Psoas muscle (tissue), 8 donors: ENCODE results near the gene ADCY2. TPM values are rescaled to one million over a fixed set of nuclear protein-coding genes. Genes with fewer than 3 reads are reported as not detected.

Experiments
- ATAC-seq, 4 donors: fragments of 200-7000 bp; cut with Tn5 transposase; one replicate each; pipeline ENCODE4 v1.9.1; 2020; ENCODE audit warnings: moderate library complexity in 3 of 4, mild to moderate bottlenecking in 2 of 4
- DNase-seq, 2 donors: peaks; one replicate each; pipeline ENCODE4 v3.0.0-alpha.2; 2020
- H3K27ac ChIP-seq: fragments of 200-600 bp; one replicate; pipeline ENCODE4 v1.8.0; 2022
- H3K27me3 ChIP-seq, 3 donors: fragments of 200-600 bp in 1 of 3; one replicate each; pipeline versions ENCODE4 v1.6.1 to v1.8.0; 2013 to 2022; ENCODE audit warnings: low read length in 2 of 3, mild to moderate bottlenecking in 2 of 3, moderate library complexity in 1 of 3; ENCODE audit not compliant: insufficient read depth in 3 of 3
- H3K36me3 ChIP-seq, 2 donors: fragments of 200-600 bp in 1 of 2; one replicate each; pipeline versions ENCODE4 v1.6.1 to v1.8.0; 2013 to 2022; ENCODE audit warnings: low read depth in 1 of 2, mild to moderate bottlenecking in 1 of 2, moderate library complexity in 1 of 2; ENCODE audit not compliant: insufficient read depth in 1 of 2
- H3K4me1 ChIP-seq: fragments of 200-600 bp; one replicate; pipeline ENCODE4 v1.8.0; 2022
- H3K4me3 ChIP-seq: fragments of 200-600 bp; one replicate; pipeline ENCODE4 v1.8.0; 2022; ENCODE audit warnings: mild to moderate bottlenecking
- H3K9me3 ChIP-seq: fragments of 200-600 bp; one replicate; pipeline ENCODE4 v1.8.0; 2022
- CTCF ChIP-seq: fragments of 200-600 bp; IDR thresholded peaks from one replicate; pipeline ENCODE4 v1.8.0; 2022; ENCODE audit warnings: antibody characterized with exemption
- WGBS, 3 donors: extraction: QIAGEN DNeasy Blood & Tissue Kit; methylation state at CpG; one replicate each; pipeline versions ENCODE4 v1.1.6 to v1.1.7; 2013; 5-methylcytosine and 5-hydroxymethylcytosine counted together
- intact Hi-C, 2 donors: fragments of 100-400 bp; cut with DNase I; formaldehyde crosslinking; loops; one replicate each; pipeline versions ENCODE4 v1.11.0 to v1.14.2; 2022
- polyA plus RNA-seq, 3 donors: library from polyadenylated mRNA; stranded (reverse); fragments of 200-250 nt; gene quantifications; one replicate each; pipeline ENCODE4 v1.2.3, GENCODE V29; 2013
- total RNA-seq, 4 donors: library from RNA; stranded (reverse); fragmentation: NEBNext Ultra II Directional in 2 of 4; extraction: Animal tissue kit (Norgen Biotek cat#: 25700) in 2 of 4; gene quantifications; one replicate each; pipeline versions ENCODE4 v1.2.1 to v1.2.4, GENCODE V29; 2021 to 2023
- donor health status: healthy with polysubstance abuse.
- donor health status: DM: no; HTN: no; CAD: no; lungs with moderate emphysema.
- donor health status: Bipolar disorder and iron deficiency.
- donor health status: healthy.
- donor health status: DM: yes; HTN: yes; CAD: no.
- donor health status: DM: no; HTN: no; CAD: no.
- donor health status: DM: no; HTN: no; CAD: no.
- donor health status: DM: yes; HTN: yes; CAD: no.

ADCY2 gene
- total and polyA plus RNA-seq, 7 donors, result 24.3 to 91.4 (median 55.1) TPM

DNA sequence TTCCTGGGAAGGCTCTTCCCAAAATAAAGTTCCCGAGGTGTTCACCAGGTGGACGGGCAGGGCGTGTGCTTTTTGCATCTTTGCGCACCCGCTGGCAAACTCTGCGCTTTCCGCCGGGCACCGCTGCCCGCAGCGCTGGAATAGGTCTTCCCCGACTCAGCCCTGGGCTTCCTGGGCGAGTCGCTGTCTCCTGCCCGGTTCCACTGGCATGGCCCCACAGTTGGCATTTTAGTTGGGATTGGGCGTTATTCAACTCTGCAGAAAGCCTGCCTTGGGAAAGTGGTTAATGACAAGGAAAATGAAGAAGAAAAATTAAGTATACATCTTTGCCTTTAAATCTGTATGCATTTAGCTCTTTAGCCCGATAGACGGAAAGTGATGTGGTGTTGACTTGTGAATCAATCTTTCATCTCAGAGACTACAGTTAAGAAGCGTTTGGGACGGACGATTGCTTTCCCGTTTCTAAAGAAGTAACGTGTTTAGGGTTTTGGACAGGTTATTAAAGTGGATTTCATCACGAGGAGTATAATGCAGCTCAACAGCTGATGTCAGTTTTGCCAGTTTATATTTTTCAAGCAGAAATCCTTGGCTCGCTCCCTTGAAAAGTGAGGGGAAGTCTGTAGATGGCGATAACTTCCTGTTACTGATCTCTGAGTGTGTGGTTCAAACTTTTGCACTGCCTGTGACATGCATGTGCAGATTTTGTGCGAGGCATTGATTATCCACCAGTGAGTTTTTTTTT lies 946 bp downstream of the ADCY2 start:
- peak overlapping the region; percentile 81 for H3K4me3 ChIP-seq
- intact Hi-C loops, result loop anchor here (2.0 to 10.0 kb wide), 6 partner anchors 40 to 418 kb away; no protein-coding TSS in a partner anchor
- DNase-seq (peak in 1 of 2 donors; percentile 73), ATAC-seq (peak; percentile 49 to 73 (median 66))
- 1 to 3% (median 2%) methylated on average over 27 of the region's 27 CpGs for WGBS, 3 donors
- H3K27ac ChIP-seq, result peak overlapping the region; percentile 94
- peak; percentile 3 for TF ChIP-seq CTCF
- no peaks in the 10 kb centered on the region for H3K9me3 ChIP-seq
- no peaks in the 10 kb centered on the region for H3K27me3 ChIP-seq
- H3K4me1 ChIP-seq, result peaks cover 32% of the 10 kb centered on the region
- H3K36me3 ChIP-seq, result no peaks in the 10 kb centered on the region

DNA sequence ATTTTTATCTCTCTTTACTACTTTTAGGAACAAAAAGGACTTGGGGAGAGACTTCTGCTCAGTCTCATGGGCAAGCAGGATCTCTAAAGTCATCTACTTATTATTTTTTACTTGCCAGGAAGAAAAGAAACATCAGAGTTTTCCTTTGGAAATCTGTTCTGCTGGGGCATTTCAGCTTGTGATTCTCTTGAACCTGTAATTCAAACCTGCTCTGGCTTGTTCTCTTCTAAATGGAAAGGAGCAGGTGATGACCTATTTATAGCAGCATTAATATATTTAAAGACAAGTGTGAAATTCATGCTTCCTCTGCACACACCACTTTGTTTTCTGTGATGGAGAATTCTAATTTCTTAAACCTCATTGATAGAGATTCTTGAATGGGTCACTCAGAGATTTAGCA lies 2.0 kb downstream of the ADCY2 start:
- intact Hi-C loops, result loop anchor here (2.0 to 10.0 kb wide), 6 partner anchors 39 to 417 kb away; no protein-coding TSS in a partner anchor
- DNase-seq, result no peak
- H3K4me1 ChIP-seq, result peaks cover 40% of the 10 kb centered on the region

DNA sequence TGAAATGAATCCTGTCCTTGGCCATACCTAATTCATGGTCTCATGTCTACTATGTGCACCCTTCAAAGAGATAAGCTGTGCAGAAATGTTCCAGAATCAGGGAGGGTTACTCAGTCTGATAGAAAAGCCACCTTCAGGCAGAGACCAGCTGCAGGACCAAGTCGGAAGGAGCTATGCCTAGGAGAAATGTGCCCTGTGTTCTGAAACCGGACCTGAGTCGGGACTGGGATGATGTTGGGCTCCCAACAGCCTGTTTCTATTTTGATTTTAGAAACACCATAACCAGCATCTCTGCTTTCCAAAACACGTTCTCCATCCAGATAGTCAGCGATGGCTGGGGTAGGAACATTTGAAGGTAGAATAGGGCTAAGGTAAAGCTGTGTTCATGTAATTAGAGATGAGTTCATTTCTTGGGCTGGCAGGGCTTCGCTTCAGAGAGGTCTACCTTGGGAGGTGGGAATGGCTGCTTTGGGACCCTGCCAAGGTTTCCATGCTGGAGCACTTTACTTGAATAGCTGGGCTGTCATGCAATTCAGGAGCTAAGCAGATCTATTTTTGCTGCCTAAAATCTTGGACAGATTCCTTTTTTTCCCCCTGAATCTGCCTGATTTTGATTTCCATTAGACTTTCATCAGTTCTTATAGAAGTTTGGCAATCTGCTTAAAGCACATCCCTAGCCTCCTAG lies 2.8 kb downstream of the ADCY2 start:
- H3K27me3 ChIP-seq, result no peaks in the 10 kb centered on the region
- intact Hi-C loops, result loop anchor here (5.0 to 10.0 kb wide), 5 partner anchors 39 to 416 kb away; no protein-coding TSS in a partner anchor
- ATAC-seq (peak in 3 of 4 donors; percentile 21 to 46 (median 43)), DNase-seq (no peak)
- H3K27ac ChIP-seq, result peak overlapping the region; percentile 94
- 32 to 40% (median 35%) methylated on average over 6 of the region's 6 CpGs for WGBS, 3 donors
- peak overlapping the region; percentile 81 for H3K4me3 ChIP-seq
- peaks cover 46% of the 10 kb centered on the region for H3K4me1 ChIP-seq
- H3K36me3 ChIP-seq, result no peaks in the 10 kb centered on the region
- no peaks in the 10 kb centered on the region for H3K9me3 ChIP-seq
- peak; percentile 1 for TF ChIP-seq CTCF

More for the DNA sequence above, 2.0 kb downstream of the ADCY2 start:
- Histone ChIP-seq H3K9me3 (no peaks in the 10 kb centered on the region), H3K27me3 (no peaks in the 10 kb centered on the region), H3K4me3 (peak overlapping the region; percentile 81), H3K36me3 (no peaks in the 10 kb centered on the region), H3K27ac (peak overlapping the region; percentile 94)
- ATAC-seq, result peak; percentile 48 to 74 (median 70)
- TF ChIP-seq CTCF, result no peak

GRCh38 chr5:7405277-7405676 lies 9.3 kb downstream of the ADCY2 start:
- H3K36me3 ChIP-seq, result no peaks in the 10 kb centered on the region
- H3K9me3 ChIP-seq, result no peaks in the 10 kb centered on the region
- intact Hi-C loops, result no loop called here
- DNase-seq, result no peak
- no peaks in the 10 kb centered on the region for H3K27me3 ChIP-seq
- peak; percentile 67 to 83 (median 78) for ATAC-seq
- no peak for TF ChIP-seq CTCF
- H3K4me3 ChIP-seq, result no peak overlapping the region
- H3K4me1 ChIP-seq, result peaks cover 66% of the 10 kb centered on the region
- H3K27ac ChIP-seq, result peak overlapping the region; percentile 70
- WGBS, 3 donors, result 29 to 40% (median 32%) methylated on average over 1 of the region's 1 CpG
